ENCODE measurements around the gene OSBPL6. TPM values are rescaled to one million over a fixed set of nuclear protein-coding genes. Genes with fewer than 3 reads are reported as not detected.

OSBPL6 gene
- total and polyA plus RNA-seq, 9 of the 15 experiments (the other 6 are each of a cell fraction or from before 2014, with no cell fraction given) = 3.4 to 12.7 (median 9.3) TPM

DNA sequence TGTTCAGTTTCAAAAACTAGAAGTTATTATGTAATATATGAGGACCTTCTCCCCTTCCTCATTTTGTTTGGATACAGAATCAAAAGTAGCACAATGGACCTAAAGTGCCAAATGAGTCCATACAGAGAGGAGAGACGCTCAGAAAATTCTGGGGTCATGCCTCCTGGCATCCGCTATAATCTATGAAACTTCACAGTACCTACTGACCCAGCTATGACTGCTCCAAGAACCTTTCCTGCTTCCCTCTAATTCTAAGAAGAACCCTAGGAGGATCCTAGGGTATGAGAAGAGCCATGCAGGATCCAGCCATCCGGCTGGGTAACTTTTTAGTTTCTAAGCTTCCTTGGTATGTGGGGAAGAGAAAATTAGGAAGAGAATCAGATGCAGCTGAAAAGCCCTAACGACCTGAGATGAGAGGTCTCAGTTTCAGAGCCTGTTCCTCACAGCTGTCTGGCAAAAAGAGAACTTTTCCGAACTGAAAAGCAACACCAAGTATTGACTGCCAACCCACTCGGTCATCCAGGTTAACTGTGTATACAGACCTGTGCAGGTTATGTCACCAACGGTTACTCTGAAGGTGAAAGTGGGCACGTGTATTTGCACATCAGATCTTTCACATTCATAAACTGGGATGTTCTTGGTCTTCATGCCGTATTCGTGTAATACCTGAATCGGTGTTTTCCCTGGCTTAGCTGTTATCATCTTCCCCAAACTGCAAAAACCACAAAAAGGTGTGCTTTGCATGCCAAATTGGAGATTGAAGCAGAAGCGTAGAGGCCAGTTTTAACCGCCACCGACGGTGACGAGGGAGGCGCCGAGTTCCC is 255.6 kb downstream of the OSBPL6 start (continued):
- TF ChIP-seq, protein P1, sequence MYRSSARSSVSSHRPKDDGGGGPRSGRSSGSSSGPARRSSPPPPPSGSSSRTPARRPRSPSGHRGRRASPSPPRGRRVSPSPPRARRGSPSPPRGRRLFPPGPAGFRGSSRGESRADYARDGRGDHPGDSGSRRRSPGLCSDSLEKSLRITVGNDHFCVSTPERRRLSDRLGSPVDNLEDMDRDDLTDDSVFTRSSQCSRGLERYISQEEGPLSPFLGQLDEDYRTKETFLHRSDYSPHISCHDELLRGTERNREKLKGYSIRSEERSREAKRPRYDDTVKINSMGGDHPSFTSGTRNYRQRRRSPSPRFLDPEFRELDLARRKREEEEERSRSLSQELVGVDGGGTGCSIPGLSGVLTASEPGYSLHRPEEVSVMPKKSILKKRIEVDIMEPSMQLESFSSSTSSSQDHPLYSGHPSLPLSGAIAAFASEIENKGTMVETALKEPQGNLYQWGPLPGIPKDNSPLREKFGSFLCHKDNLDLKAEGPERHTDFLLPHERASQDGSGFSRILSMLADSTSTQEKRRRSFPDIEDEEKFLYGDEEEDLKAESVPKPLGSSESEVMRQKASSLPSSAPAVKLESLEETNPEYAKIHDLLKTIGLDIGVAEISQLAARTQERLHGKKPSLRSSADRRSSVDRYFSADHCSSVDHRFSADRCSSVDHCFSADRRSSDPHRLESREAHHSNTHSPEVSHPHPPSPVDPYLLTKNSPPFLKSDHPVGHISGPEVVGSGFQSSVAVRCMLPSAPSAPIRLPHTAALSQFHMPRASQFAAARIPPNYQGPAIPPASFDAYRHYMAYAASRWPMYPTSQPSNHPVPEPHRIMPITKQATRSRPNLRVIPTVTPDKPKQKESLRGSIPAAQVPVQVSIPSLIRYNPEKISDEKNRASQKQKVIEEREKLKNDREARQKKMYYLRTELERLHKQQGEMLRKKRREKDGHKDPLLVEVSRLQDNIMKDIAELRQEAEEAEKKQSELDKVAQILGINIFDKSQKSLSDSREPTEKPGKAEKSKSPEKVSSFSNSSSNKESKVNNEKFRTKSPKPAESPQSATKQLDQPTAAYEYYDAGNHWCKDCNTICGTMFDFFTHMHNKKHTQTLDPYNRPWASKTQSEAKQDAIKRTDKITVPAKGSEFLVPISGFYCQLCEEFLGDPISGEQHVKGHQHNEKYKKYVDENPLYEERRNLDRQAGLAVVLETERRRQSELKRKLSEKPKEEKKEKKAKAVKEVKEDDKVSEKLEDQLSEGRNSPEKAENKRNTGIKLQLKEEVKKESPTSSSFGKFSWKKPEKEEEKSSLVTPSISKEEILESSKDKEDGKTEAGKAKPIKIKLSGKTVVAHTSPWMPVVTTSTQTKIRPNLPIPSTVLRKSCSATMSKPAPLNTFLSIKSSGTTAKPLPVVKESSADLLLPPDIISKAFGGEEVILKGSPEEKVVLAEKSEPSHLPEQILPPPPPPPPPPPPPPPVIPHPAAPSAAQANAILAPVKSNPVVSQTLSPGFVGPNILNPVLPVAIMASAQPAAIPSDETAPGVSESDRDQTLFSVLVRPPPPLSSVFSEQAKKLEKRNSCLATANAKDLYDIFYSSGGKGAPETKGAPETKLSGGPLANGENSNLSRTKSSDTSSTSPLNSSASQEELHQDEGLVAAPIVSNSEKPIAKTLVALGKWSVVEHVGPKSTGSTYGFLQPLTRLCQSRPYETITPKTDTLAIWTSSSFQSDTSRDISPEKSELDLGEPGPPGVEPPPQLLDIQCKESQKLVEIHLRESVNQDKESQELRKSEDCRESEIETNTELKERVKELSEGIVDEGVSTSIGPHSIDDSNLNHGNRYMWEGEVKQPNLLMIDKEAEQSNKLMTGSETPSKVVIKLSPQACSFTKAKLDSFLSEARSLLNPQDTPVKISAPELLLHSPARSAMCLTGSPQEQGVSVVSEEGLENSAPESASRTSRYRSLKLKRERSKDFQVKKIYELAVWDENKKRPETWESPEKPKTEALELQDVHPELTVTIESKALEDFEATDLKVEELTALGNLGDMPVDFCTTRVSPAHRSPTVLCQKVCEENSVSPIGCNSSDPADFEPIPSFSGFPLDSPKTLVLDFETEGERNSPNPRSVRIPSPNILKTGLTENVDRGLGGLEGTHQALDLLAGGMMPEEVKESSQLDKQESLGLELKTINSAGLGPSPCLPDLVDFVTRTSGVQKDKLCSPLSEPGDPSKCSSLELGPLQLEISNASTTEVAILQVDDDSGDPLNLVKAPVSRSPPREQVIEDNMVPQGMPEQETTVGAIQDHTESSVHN (IDR thresholded peaks at IDR 0.05; ENCODE audit: borderline replicate concordance in 1 of 2, low read depth in 1 of 2) = no peak
- no peak for TF ChIP-seq NBN (IDR thresholded peaks at IDR 0.05; ENCODE audit: low read depth)
- TF ChIP-seq SMARCA5 (IDR thresholded peaks at IDR 0.05) = peak; percentile 48; the same call in 1 of the 2 replicates
- no peak for TF ChIP-seq ZNF76 (CRISPR knock-in tag; IDR thresholded peaks at IDR 0.05; ENCODE audit: borderline replicate concordance)
- no peak for TF ChIP-seq CREBBP (IDR thresholded peaks at IDR 0.05; ENCODE audit: low read depth, low read length)
- TF ChIP-seq, protein P2, sequence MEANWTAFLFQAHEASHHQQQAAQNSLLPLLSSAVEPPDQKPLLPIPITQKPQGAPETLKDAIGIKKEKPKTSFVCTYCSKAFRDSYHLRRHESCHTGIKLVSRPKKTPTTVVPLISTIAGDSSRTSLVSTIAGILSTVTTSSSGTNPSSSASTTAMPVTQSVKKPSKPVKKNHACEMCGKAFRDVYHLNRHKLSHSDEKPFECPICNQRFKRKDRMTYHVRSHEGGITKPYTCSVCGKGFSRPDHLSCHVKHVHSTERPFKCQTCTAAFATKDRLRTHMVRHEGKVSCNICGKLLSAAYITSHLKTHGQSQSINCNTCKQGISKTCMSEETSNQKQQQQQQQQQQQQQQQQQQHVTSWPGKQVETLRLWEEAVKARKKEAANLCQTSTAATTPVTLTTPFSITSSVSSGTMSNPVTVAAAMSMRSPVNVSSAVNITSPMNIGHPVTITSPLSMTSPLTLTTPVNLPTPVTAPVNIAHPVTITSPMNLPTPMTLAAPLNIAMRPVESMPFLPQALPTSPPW (CRISPR knock-in tag; IDR thresholded peaks at IDR 0.05) = no peak
- TF ChIP-seq HLTF (IDR thresholded peaks at IDR 0.05) = no peak
- TF ChIP-seq ZNF140 (CRISPR knock-in tag; IDR thresholded peaks at IDR 0.05) = no peak
- no peak for TF ChIP-seq FOXM1 (IDR thresholded peaks at IDR 0.05; ENCODE audit: low read depth)
- no peak for TF ChIP-seq FOXM1 (CRISPR knock-in tag; IDR thresholded peaks at IDR 0.05; ENCODE audit: low read depth)
- TF ChIP-seq MEIS2 (IDR thresholded peaks at IDR 0.05; ENCODE audit: partially characterized antibody) = no peak
- TF ChIP-seq, protein P3, sequence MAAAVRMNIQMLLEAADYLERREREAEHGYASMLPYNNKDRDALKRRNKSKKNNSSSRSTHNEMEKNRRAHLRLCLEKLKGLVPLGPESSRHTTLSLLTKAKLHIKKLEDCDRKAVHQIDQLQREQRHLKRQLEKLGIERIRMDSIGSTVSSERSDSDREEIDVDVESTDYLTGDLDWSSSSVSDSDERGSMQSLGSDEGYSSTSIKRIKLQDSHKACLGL (CRISPR knock-in tag; IDR thresholded peaks at IDR 0.05; ENCODE audit: borderline replicate concordance, poor library complexity, severe bottlenecking) = no peak
- no peak for TF ChIP-seq ZFP30 (CRISPR knock-in tag; IDR thresholded peaks at IDR 0.05; ENCODE audit: borderline replicate concordance)
- TF ChIP-seq, protein P4, sequence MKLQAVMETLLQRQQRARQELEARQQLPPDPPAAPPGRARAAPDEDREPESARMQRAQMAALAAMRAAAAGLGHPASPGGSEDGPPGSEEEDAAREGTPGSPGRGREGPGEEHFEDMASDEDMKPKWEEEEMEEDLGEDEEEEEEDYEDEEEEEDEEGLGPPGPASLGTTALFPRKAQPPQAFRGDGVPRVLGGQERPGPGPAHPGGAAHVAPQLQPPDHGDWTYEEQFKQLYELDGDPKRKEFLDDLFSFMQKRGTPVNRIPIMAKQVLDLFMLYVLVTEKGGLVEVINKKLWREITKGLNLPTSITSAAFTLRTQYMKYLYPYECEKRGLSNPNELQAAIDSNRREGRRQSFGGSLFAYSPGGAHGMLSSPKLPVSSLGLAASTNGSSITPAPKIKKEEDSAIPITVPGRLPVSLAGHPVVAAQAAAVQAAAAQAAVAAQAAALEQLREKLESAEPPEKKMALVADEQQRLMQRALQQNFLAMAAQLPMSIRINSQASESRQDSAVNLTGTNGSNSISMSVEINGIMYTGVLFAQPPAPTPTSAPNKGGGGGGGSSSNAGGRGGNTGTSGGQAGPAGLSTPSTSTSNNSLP (IDR thresholded peaks at IDR 0.05; ENCODE audit: borderline replicate concordance, low read depth, low read length) = no peak
- TF ChIP-seq NCOR1 (IDR thresholded peaks at IDR 0.05) = no peak
- no peak for TF ChIP-seq MCM2 (IDR thresholded peaks at IDR 0.05; ENCODE audit: low read depth)
